ENCODE measurements around the gene IL6ST. TPM values are rescaled to one million over a fixed set of nuclear protein-coding genes. Genes with fewer than 3 reads are reported as not detected.

IL6ST gene
- total RNA-seq, 5 donors from 2014 or later (not counting 1 experiment from before 2014, with no cell fraction given): 113 to 330 (median 129) TPM

DNA sequence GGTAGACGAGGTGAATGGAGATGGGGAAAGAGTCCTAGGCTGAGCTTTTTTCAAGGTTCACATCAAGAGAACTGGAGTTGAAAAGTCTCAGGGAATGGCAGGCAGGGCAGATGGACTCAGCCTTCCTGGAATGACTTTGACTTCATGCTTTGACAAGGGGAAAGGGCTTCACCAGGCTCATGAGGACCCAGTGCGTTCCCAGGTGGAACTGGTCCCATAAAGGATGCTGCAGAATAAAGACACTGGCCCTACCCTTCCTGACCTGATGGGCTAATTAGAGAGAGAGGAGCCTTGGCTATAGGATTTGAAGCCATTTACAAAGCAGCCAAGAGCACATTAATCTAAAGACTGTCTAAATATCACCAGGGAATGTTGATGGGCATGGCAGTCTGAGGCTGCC, 79.8 kb downstream of the IL6ST start:
- Mint-ChIP-seq H3K36me3 (no peaks in the 10 kb centered on the region), H3K27me3 (peaks cover 0 to 1% of the 10 kb centered on the region in 2 donors), H3K9me3 (no peaks in the 10 kb centered on the region), H3K4me3 (no peak overlapping the region), H3K27ac (no peak overlapping the region), H3K4me1 (peaks cover 7 to 9% (median 9%) of the 10 kb centered on the region in 3 donors)
- Histone ChIP-seq H3K27ac (ENCODE audit: low read length) (no peak overlapping the region), H3K4me1 (ENCODE audit: control insufficient read depth in 1 of 2, extremely low read depth in 1 of 2, insufficient read depth in 2 of 2, low read length in 2 of 2) (peaks cover 0 to 7% of the 10 kb centered on the region in 2 experiments), H3K36me3 (ENCODE audit: control insufficient read depth in 2 of 2, extremely low read depth in 1 of 2, insufficient read depth in 1 of 2, low read length in 1 of 2) (no peaks in the 10 kb centered on the region), H3K4me3 (ENCODE audit: control insufficient read depth in 1 of 2, extremely low read depth in 1 of 2, low read length in 1 of 2) (no peak overlapping the region), H3K9me3 (no peaks in the 10 kb centered on the region), H3K27me3 (replicated peaks in 1 of 2; ENCODE audit: control insufficient read depth in 2 of 2, extremely low read depth in 1 of 2, insufficient read depth in 2 of 2, low read length in 1 of 2) (peaks cover 0 to 10% of the 10 kb centered on the region in 2 experiments)
- CTCF ChIA-PET: no interaction called here
- DNase-seq: no peak
- POLR2A ChIA-PET: no interaction called here
- ATAC-seq (replicated peaks in 1 of 4): no peak
- 100% methylated on average over 1 of the region's 2 CpGs for WGBS (ENCODE audit: insufficient coverage)

DNA sequence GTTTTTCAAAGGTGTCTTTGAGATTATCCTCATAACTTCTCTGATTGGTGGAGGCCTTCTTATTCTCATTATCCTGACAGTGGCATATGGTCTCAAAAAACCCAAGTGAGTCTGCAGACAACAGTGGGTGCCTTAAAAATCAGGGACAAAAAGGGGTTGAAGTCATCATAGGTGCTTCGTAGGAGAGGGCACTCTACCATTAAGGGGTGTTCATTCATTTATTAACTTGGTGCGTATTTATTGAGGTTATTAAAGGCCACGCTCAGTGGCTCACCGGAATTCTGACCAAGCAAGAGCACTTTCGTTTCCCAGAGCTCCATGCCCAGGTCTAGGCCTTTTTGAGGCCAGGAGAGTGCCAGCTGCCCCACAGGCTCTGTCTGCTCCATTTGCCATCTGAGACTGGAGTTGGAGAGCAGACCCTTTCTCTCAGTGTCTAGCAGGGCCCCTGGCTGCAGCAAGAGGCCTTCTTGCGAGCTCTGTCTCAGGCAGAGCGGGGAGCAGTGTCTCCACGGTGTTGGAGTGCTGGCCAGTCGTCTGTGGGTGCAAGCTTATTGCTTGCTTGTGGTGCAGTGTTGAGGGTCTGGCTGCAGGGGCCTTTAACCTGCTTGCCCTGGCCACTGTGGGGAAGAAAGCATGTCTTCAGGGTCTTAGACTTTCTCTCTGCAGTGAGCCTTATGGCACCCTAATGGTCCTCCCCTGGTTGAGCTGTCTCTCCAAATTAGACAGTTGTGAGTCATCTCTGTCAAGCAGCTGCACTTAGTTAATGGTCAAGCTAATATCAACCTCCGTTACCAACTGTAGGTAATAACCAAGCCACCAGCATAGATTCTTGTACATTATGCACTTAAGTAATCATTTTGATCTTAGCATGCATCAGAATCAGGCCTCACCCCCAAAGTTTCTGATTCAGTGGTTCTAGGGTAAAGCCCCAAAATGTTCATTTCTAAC, 81.0 kb downstream of the IL6ST start:
- H3K4me1 ChIP-seq (ENCODE audit: control insufficient read depth in 1 of 2, extremely low read depth in 1 of 2, insufficient read depth in 2 of 2, low read length in 2 of 2): no peaks in the 10 kb centered on the region
- POLR2A ChIA-PET: no interaction called here
- H3K4me1 Mint-ChIP-seq: no peaks in the 10 kb centered on the region
- no peaks in the 10 kb centered on the region for H3K36me3 Mint-ChIP-seq
- H3K9me3 ChIP-seq: no peaks in the 10 kb centered on the region
- DNase-seq: no peak
- peaks cover 0 to 1% of the 10 kb centered on the region in 2 donors for H3K27me3 Mint-ChIP-seq
- H3K4me3 ChIP-seq (ENCODE audit: control insufficient read depth in 1 of 2, extremely low read depth in 1 of 2, low read length in 1 of 2): no peak overlapping the region
- H3K27ac Mint-ChIP-seq: no peak overlapping the region
- WGBS (ENCODE audit: insufficient coverage): 87% methylated on average over 9 of the region's 10 CpGs
- H3K27ac ChIP-seq (ENCODE audit: low read length): no peak overlapping the region
- CTCF ChIA-PET: interaction anchor here (0.6 to 1.2 kb wide), 3 partner anchors 15 to 1411 kb away, joined by 3 to 4 read pairs (median 3); no protein-coding TSS in a partner anchor
- no peak for ATAC-seq (replicated peaks in 1 of 4)
- no peak overlapping the region for H3K4me3 Mint-ChIP-seq
- H3K9me3 Mint-ChIP-seq: no peaks in the 10 kb centered on the region
- no peaks in the 10 kb centered on the region for H3K36me3 ChIP-seq (ENCODE audit: control insufficient read depth in 2 of 2, extremely low read depth in 1 of 2, insufficient read depth in 1 of 2, low read length in 1 of 2)
- H3K27me3 ChIP-seq (replicated peaks in 1 of 2; ENCODE audit: control insufficient read depth in 2 of 2, extremely low read depth in 1 of 2, insufficient read depth in 2 of 2, low read length in 1 of 2): peaks cover 0 to 10% of the 10 kb centered on the region in 2 experiments

DNA sequence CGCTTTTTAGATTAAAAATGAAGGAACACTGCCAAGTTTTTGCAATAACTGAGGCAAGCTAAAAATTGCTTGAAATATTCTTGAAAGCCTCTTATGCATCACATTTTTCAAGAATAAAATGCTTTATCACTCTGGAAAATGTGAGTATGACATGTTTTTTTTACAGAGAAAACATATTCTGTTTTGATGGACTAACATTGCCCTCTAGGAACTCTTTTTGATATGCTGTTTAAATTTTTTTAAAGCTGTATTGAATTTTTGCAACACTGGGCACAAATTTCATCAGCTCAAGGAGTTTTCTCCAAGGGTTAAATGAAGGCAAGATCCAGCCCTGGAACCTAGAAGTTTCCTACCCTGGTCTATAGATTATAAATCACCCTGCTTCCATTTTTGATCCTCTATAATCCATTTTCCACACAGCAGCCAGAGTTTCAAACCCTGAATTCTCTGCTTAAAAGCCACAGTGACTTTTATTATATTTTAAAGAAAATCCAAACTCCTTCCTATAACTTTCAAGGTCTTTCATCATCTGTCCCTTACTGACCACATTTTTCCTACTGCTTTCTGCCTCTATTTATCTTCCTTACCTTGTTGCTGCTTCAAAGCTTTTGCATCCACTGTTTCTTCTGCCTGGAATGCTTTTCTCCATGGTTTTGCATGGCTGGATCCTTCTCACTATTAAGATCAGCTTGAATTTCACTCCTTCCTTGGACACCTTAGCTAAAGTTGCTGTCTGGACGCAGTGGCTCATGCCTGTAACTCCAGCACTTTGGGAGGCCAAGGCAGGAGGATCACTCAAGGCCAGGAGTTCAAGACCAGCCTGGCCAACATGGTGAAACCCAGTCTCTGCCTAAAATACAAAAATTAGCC, 82.7 kb downstream of the IL6ST start:
- CTCF ChIA-PET: interaction anchor here in 1 of 2 donors (0.6 kb wide), 1 partner anchor 9 kb away, joined by 3 read pairs; no protein-coding TSS in a partner anchor
- DNase-seq (no peak), ATAC-seq (replicated peaks in 1 of 4) (no peak)
- Mint-ChIP-seq H3K4me3 (no peak overlapping the region), H3K4me1 (no peaks in the 10 kb centered on the region), H3K9me3 (no peaks in the 10 kb centered on the region), H3K27me3 (peaks cover 0 to 1% of the 10 kb centered on the region in 2 donors), H3K36me3 (no peaks in the 10 kb centered on the region), H3K27ac (no peak overlapping the region)
- POLR2A ChIA-PET: interaction anchor here in 1 of 2 donors (0.6 kb wide), 1 partner anchor 282 kb away, joined by 8 read pairs; no protein-coding TSS in a partner anchor
- Histone ChIP-seq H3K4me1 (ENCODE audit: control insufficient read depth in 1 of 2, extremely low read depth in 1 of 2, insufficient read depth in 2 of 2, low read length in 2 of 2) (no peaks in the 10 kb centered on the region), H3K27ac (ENCODE audit: low read length) (no peak overlapping the region), H3K9me3 (no peaks in the 10 kb centered on the region), H3K4me3 (ENCODE audit: control insufficient read depth in 1 of 2, extremely low read depth in 1 of 2, low read length in 1 of 2) (no peak overlapping the region), H3K27me3 (replicated peaks in 1 of 2; ENCODE audit: control insufficient read depth in 2 of 2, extremely low read depth in 1 of 2, insufficient read depth in 2 of 2, low read length in 1 of 2) (peaks cover 0 to 6% of the 10 kb centered on the region in 2 experiments), H3K36me3 (ENCODE audit: control insufficient read depth in 2 of 2, extremely low read depth in 1 of 2, insufficient read depth in 1 of 2, low read length in 1 of 2) (no peaks in the 10 kb centered on the region)
- WGBS (ENCODE audit: insufficient coverage): 75% methylated on average over 1 of the region's 2 CpGs

DNA sequence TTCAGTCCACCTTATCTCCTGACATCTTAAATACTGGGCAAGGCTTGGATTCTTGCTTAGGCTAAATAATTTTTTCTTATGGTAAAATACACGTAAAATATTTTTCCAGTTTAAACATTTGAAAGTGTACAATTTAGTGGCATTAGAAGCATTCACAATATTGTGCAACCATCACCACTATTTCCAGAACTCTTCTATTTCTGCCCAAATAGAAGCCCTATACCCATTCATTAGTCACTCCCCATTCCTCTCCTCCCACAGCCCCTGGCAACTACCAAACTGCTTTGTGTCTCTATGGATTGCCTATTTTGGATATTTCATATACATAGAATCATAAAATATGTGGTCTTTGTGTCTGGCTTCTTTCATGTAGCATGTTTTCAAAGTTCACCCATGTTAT, 86.0 kb downstream of the IL6ST start:
- Mint-ChIP-seq H3K9me3 (no peaks in the 10 kb centered on the region), H3K4me3 (no peak overlapping the region), H3K27ac (no peak overlapping the region), H3K4me1 (peaks cover 5 to 14% (median 7%) of the 10 kb centered on the region in 3 donors), H3K36me3 (no peaks in the 10 kb centered on the region), H3K27me3 (peaks cover 0 to 1% of the 10 kb centered on the region in 2 donors)
- DNase-seq (no peak), ATAC-seq (replicated peaks in 1 of 4) (no peak)
- POLR2A ChIA-PET: no interaction called here
- no CpG with 5 or more reads among the region's 1 CpG for WGBS (ENCODE audit: insufficient coverage)
- H3K4me3 ChIP-seq (ENCODE audit: control insufficient read depth in 1 of 2, extremely low read depth in 1 of 2, low read length in 1 of 2): no peak overlapping the region
- no peaks in the 10 kb centered on the region for H3K36me3 ChIP-seq (ENCODE audit: control insufficient read depth in 2 of 2, extremely low read depth in 1 of 2, insufficient read depth in 1 of 2, low read length in 1 of 2)
- no peaks in the 10 kb centered on the region for H3K9me3 ChIP-seq
- peaks cover 0 to 5% of the 10 kb centered on the region in 2 experiments for H3K4me1 ChIP-seq (ENCODE audit: control insufficient read depth in 1 of 2, extremely low read depth in 1 of 2, insufficient read depth in 2 of 2, low read length in 2 of 2)
- CTCF ChIA-PET: no interaction called here
- no peak overlapping the region for H3K27ac ChIP-seq (ENCODE audit: low read length)
- peaks cover 0 to 9% of the 10 kb centered on the region in 2 experiments for H3K27me3 ChIP-seq (replicated peaks in 1 of 2; ENCODE audit: control insufficient read depth in 2 of 2, extremely low read depth in 1 of 2, insufficient read depth in 2 of 2, low read length in 1 of 2)

DNA sequence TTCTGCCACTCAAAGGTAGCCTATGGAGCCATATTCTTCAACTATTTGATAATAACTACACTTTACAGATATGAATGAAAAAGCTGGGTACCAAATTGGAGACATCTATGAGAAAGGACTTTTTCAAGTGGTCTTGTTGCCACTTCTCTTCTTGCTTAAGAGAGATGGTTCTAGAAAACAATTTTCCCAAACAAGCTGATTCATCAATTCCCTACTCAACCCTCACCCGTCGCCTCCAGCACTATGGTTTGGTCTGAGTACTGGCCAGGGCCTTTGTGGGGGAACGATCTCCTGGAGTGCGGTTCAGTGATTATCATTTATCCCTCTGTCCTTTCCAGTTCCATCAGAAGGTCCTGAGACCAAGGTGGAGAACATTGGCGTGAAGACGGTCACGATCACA, 86.8 kb downstream of the IL6ST start:
- Mint-ChIP-seq H3K27me3 (peaks cover 0 to 1% of the 10 kb centered on the region in 2 donors), H3K27ac (no peak overlapping the region), H3K4me3 (no peak overlapping the region), H3K4me1 (peaks cover 13 to 22% (median 16%) of the 10 kb centered on the region in 3 donors), H3K36me3 (no peaks in the 10 kb centered on the region), H3K9me3 (no peaks in the 10 kb centered on the region)
- no peaks in the 10 kb centered on the region for H3K9me3 ChIP-seq
- no peak for DNase-seq
- peaks cover 0 to 14% of the 10 kb centered on the region in 2 experiments for H3K4me1 ChIP-seq (ENCODE audit: control insufficient read depth in 1 of 2, extremely low read depth in 1 of 2, insufficient read depth in 2 of 2, low read length in 2 of 2)
- no peak overlapping the region for H3K4me3 ChIP-seq (ENCODE audit: control insufficient read depth in 1 of 2, extremely low read depth in 1 of 2, low read length in 1 of 2)
- ChIA-PET CTCF (no interaction called here), POLR2A (no interaction called here)
- WGBS (ENCODE audit: insufficient coverage): no CpG with 5 or more reads among the region's 7 CpGs
- peaks cover 0 to 9% of the 10 kb centered on the region in 2 experiments for H3K27me3 ChIP-seq (replicated peaks in 1 of 2; ENCODE audit: control insufficient read depth in 2 of 2, extremely low read depth in 1 of 2, insufficient read depth in 2 of 2, low read length in 1 of 2)
- H3K36me3 ChIP-seq (ENCODE audit: control insufficient read depth in 2 of 2, extremely low read depth in 1 of 2, insufficient read depth in 1 of 2, low read length in 1 of 2): no peaks in the 10 kb centered on the region
- no peak for ATAC-seq (replicated peaks in 1 of 4)
- H3K27ac ChIP-seq (ENCODE audit: low read length): no peak overlapping the region

DNA sequence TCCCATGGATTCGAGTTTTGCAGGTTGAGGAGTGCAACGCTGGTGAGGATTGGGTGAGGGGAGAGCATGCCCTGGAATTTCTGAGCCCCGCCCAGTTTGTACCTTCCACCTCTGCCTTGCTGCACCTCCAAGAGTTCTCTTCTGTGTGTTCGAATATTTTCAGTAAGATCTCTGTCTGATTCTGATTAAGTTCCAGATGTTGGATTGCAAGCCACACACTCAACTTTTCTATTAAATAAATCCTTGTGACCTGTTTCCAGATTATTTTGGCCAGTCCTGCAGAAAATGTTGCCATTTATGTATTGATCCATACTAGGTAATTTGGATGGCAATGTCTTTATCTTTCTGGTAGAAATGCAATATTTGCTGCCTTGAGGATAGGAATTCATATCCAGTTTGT, 89.5 kb downstream of the IL6ST start:
- H3K9me3 Mint-ChIP-seq: no peaks in the 10 kb centered on the region
- no peaks in the 10 kb centered on the region for H3K9me3 ChIP-seq
- no peak overlapping the region for H3K27ac ChIP-seq (ENCODE audit: low read length)
- H3K27me3 ChIP-seq (replicated peaks in 1 of 2; ENCODE audit: control insufficient read depth in 2 of 2, extremely low read depth in 1 of 2, insufficient read depth in 2 of 2, low read length in 1 of 2): peaks cover 0 to 6% of the 10 kb centered on the region in 2 experiments
- peaks cover 0 to 1% of the 10 kb centered on the region in 2 donors for H3K27me3 Mint-ChIP-seq
- POLR2A ChIA-PET: interaction anchor here in 1 of 2 donors (0.7 kb wide), 1 partner anchor 954 kb away, joined by 9 read pairs; no protein-coding TSS in a partner anchor
- H3K27ac Mint-ChIP-seq: no peak overlapping the region
- CTCF ChIA-PET: no interaction called here
- WGBS (ENCODE audit: insufficient coverage): 30% methylated on average over 2 of the region's 4 CpGs
- DNase-seq: no peak
- no peaks in the 10 kb centered on the region for H3K36me3 ChIP-seq (ENCODE audit: control insufficient read depth in 2 of 2, extremely low read depth in 1 of 2, insufficient read depth in 1 of 2, low read length in 1 of 2)
- H3K4me1 Mint-ChIP-seq: peaks cover 17 to 29% (median 19%) of the 10 kb centered on the region in 3 donors
- H3K4me3 Mint-ChIP-seq: no peak overlapping the region
- no peak overlapping the region for H3K4me3 ChIP-seq (ENCODE audit: control insufficient read depth in 1 of 2, extremely low read depth in 1 of 2, low read length in 1 of 2)
- H3K36me3 Mint-ChIP-seq: no peaks in the 10 kb centered on the region
- ATAC-seq (replicated peaks in 1 of 4): no peak
- H3K4me1 ChIP-seq (ENCODE audit: control insufficient read depth in 1 of 2, extremely low read depth in 1 of 2, insufficient read depth in 2 of 2, low read length in 2 of 2): peaks cover 0 to 17% of the 10 kb centered on the region in 2 experiments

All from T-cell (primary cell).